Measurements from ENCODE around the gene RPRD1A.

RPRD1A gene

GRCh38 chr18:35993013-35993412, 74.3 kb downstream of the RPRD1A start:
- H3K4me3 ChIP-seq (ENCODE audit: low read length), result no peak overlapping the region
- TF ChIP-seq CTCF (IDR thresholded peaks at IDR 0.05; ENCODE audit: insufficient read depth, low read depth, low read length, missing control alignments), result no peak
- DNase-seq (ENCODE audit: low read depth), result no peak

- TF ChIP-seq CTCF (IDR thresholded peaks at IDR 0.05; ENCODE audit: insufficient read depth, low read depth, low read length, missing control alignments), result no peak
- DNase-seq (ENCODE audit: low read depth), result no peak
Measured at GRCh38 chr18:35991696-35992095, 75.7 kb downstream of the RPRD1A start.

GRCh38 chr18:35983818-35984217, 83.5 kb downstream of the RPRD1A start:
- no peak overlapping the region for H3K4me3 ChIP-seq (ENCODE audit: low read length)
- no peak for TF ChIP-seq CTCF (IDR thresholded peaks at IDR 0.05; ENCODE audit: insufficient read depth, low read depth, low read length, missing control alignments)
- DNase-seq (ENCODE audit: low read depth), result peak; percentile 41

More at GRCh38 chr18:35991696-35992095, 75.7 kb downstream of the RPRD1A start:
- no peak overlapping the region for H3K4me3 ChIP-seq (ENCODE audit: low read length)

GRCh38 chr18:35983147-35983546, 84.2 kb downstream of the RPRD1A start:
- TF ChIP-seq CTCF (IDR thresholded peaks at IDR 0.05; ENCODE audit: insufficient read depth, low read depth, low read length, missing control alignments), result no peak

GRCh38 chr18:35982409-35983114, 84.8 kb downstream of the RPRD1A start:
- no peak for TF ChIP-seq CTCF (IDR thresholded peaks at IDR 0.05; ENCODE audit: insufficient read depth, low read depth, low read length, missing control alignments)
- no peak for DNase-seq (ENCODE audit: low read depth)
- H3K4me3 ChIP-seq (ENCODE audit: low read length), result no peak overlapping the region

More at GRCh38 chr18:35983147-35983546, 84.2 kb downstream of the RPRD1A start:
- no peak for DNase-seq (ENCODE audit: low read depth)
- no peak overlapping the region for H3K4me3 ChIP-seq (ENCODE audit: low read length)

- DNase-seq (ENCODE audit: low read depth), result no peak
- no peak overlapping the region for H3K4me3 ChIP-seq (ENCODE audit: low read length)
- no peak for TF ChIP-seq CTCF (IDR thresholded peaks at IDR 0.05; ENCODE audit: insufficient read depth, low read depth, low read length, missing control alignments)
Measured at GRCh38 chr18:35979112-35979511, 88.2 kb downstream of the RPRD1A start.

- H3K4me3 ChIP-seq (ENCODE audit: low read length), result no peak overlapping the region
- no peak for TF ChIP-seq CTCF (IDR thresholded peaks at IDR 0.05; ENCODE audit: insufficient read depth, low read depth, low read length, missing control alignments)
- no peak for DNase-seq (ENCODE audit: low read depth)
Measured at GRCh38 chr18:35974181-35974580, 93.2 kb downstream of the RPRD1A start.

Measured in epithelial cell of esophagus (primary cell).